GM12878 (cell line): ENCODE data around the gene CHD6. TPM values are rescaled to one million over a fixed set of nuclear protein-coding genes. Genes with fewer than 3 reads are reported as not detected.

Experiments
- ASH2L ChIP-seq: fragments of 300-600, 200-600 bp; sonication (generic); IDR thresholded peaks from 2 replicates; pipeline ENCODE4 v1.6.1; 2017; ENCODE audit warnings: low read depth, mild to moderate bottlenecking, borderline replicate concordance
- BMI1 ChIP-seq: fragments of 450-650 bp; IDR thresholded peaks from 2 replicates; pipeline ENCODE4 v1.6.1; 2016; ENCODE audit warnings: mild to moderate bottlenecking, moderate library complexity, borderline replicate concordance
- ETV6 ChIP-seq, 2 experiments: fragments of 450-650 bp in 1 of 2; IDR thresholded peaks in 1 of 2; conservative IDR thresholded peaks in 1 of 2; 2 replicates each; pipeline ENCODE4 v1.6.1; 2014; ENCODE audit warnings: antibody characterized with exemption in 1 of 2, borderline replicate concordance in 1 of 2, low read depth in 1 of 2, mild to moderate bottlenecking in 1 of 2, moderate library complexity in 1 of 2
- EZH2 ChIP-seq: IDR thresholded peaks from 2 replicates; pipeline ENCODE4 v1.6.1; 2012; ENCODE audit warnings: low read depth, mild to moderate bottlenecking, control low read depth, inconsistent platforms, low read length, borderline replicate concordance; ENCODE audit not compliant: control insufficient read depth
- FOS ChIP-seq: IDR thresholded peaks from 3 replicates; pipeline ENCODE4 v1.6.1; 2011; ENCODE audit warnings: borderline replicate concordance; ENCODE audit not compliant: insufficient read length; ENCODE audit errors: extremely low read depth
- KAT2A ChIP-seq: conservative IDR thresholded peaks from 2 replicates; pipeline ENCODE4 v1.6.1; 2011; ENCODE audit warnings: low read depth, low read length; ENCODE audit not compliant: control insufficient read depth
- MEF2B ChIP-seq: fragments of 450-650 bp; IDR thresholded peaks from 2 replicates; pipeline ENCODE4 v1.6.1; 2018; ENCODE audit warnings: mild to moderate bottlenecking, moderate library complexity; ENCODE audit not compliant: partially characterized antibody, poor library complexity, severe bottlenecking
- MTA3 ChIP-seq: IDR thresholded peaks from 2 replicates; pipeline ENCODE4 v1.6.1; 2012; ENCODE audit warnings: low read length, inconsistent platforms, borderline replicate concordance
- NFXL1 ChIP-seq: fragments of 450-650 bp; IDR thresholded peaks from 2 replicates; pipeline ENCODE4 v1.6.1; 2017; ENCODE audit warnings: antibody characterized with exemption, mild to moderate bottlenecking, borderline replicate concordance
- NFYA ChIP-seq: IDR thresholded peaks from 2 replicates; pipeline ENCODE4 v1.6.1; 2011; ENCODE audit warnings: low read depth, mild to moderate bottlenecking, low read length, improper control_type of control experiment, borderline replicate concordance
- NFYB ChIP-seq: IDR thresholded peaks from 2 replicates; pipeline ENCODE4 v1.6.1; 2011; ENCODE audit warnings: low read depth, mild to moderate bottlenecking, low read length, improper control_type of control experiment, moderate library complexity; ENCODE audit not compliant: insufficient read depth
- NR2C2 ChIP-seq: IDR thresholded peaks from 2 replicates; pipeline ENCODE4 v1.6.1; 2011; ENCODE audit warnings: borderline replicate concordance, low read depth; ENCODE audit not compliant: control insufficient read depth, insufficient read length
- RAD21 ChIP-seq: IDR thresholded peaks from 2 replicates; pipeline ENCODE4 v1.6.1; 2011; ENCODE audit warnings: mild to moderate bottlenecking, low read depth, low read length, moderate library complexity; ENCODE audit not compliant: insufficient read depth
- RAD51 ChIP-seq: fragments of 450-650 bp; IDR thresholded peaks from 2 replicates; pipeline ENCODE4 v1.6.1; 2016; ENCODE audit warnings: moderate library complexity, mild to moderate bottlenecking, inconsistent platforms
- SMAD1 ChIP-seq: fragments of 450-650 bp; IDR thresholded peaks from 2 replicates; pipeline ENCODE4 v1.6.1; 2018; ENCODE audit warnings: mild to moderate bottlenecking, low read depth; ENCODE audit not compliant: partially characterized antibody
- SP1 ChIP-seq: IDR thresholded peaks from one replicate; pipeline ENCODE4 v1.6.1; 2011; ENCODE audit warnings: low read depth, low read length
- TAF1 ChIP-seq: IDR thresholded peaks from 2 replicates; pipeline ENCODE4 v1.6.1; 2011; ENCODE audit warnings: mild to moderate bottlenecking, low read depth, low read length, borderline replicate concordance
- WRNIP1 ChIP-seq: IDR thresholded peaks from 2 replicates; pipeline ENCODE4 v1.6.1; 2011; ENCODE audit warnings: low read depth, low read length, improper control_type of control experiment, borderline replicate concordance
- YBX1 ChIP-seq: fragments of 450-650 bp; IDR thresholded peaks from 2 replicates; pipeline ENCODE4 v1.6.1; 2016; ENCODE audit warnings: antibody characterized with exemption
- ZNF207 ChIP-seq: fragments of 450-650 bp; IDR thresholded peaks from 2 replicates; pipeline ENCODE4 v1.6.1; 2014; ENCODE audit warnings: antibody characterized with exemption, mild to moderate bottlenecking, borderline replicate concordance
- ZNF217 ChIP-seq: fragments of 450-650 bp; IDR thresholded peaks from 2 replicates; pipeline ENCODE4 v1.6.1; 2017; ENCODE audit warnings: antibody characterized with exemption, mild to moderate bottlenecking
- polyA plus RNA-seq, 11 experiments: library from polyadenylated mRNA; depleted of rRNA in 4 of 11; unstranded in 6 of 11; stranded (reverse) in 5 of 11; fragments of >200 nt; fragmentation: Nextera tagmentation in 4 of 11; fragmentation: Illumina TruSeq in 1 of 11; extraction: Ambion mirVana in 4 of 11; extraction: Trizol in 1 of 11; gene quantifications; 1 replicate in 1 of 11; 2 replicates in 10 of 11; pipeline versions ENCODE4 v1.2.1 to v1.2.3, GENCODE V29; 2011 to 2016; ENCODE audit warnings: inconsistent platforms in 2 of 11, missing spikeins in 2 of 11, low read depth in 1 of 11
- total RNA-seq, 4 experiments: library from RNA; depleted of rRNA in 3 of 4; stranded (reverse); fragments of >200 nt in 3 of 4; fragmentation: Illumina TruSeq in 1 of 4; extraction: Trizol in 1 of 4; gene quantifications; 2 replicates each; pipeline versions ENCODE4 v1.2.1 to v1.2.3, GENCODE V29; 2013 to 2021
- TF ChIP-seq, protein P1 (sequence below): IDR thresholded peaks from 2 replicates; pipeline ENCODE4 v1.6.1; 2012; ENCODE audit warnings: low read depth, low read length, improper control_type of control experiment
- TF ChIP-seq, protein P2 (sequence below): fragments of 450-650 bp; IDR thresholded peaks from 2 replicates; pipeline ENCODE4 v1.6.1; 2017; ENCODE audit warnings: low read depth, mild to moderate bottlenecking, moderate library complexity
- TF ChIP-seq, protein P3 (sequence below): IDR thresholded peaks from 2 replicates; pipeline ENCODE4 v1.6.1; 2012; ENCODE audit warnings: improper control_type of control experiment, low read depth, low read length; ENCODE audit not compliant: insufficient replicate concordance

CHD6 gene
- total and polyA plus RNA-seq, 10 of the 15 experiments (the other 5 are each of a cell fraction or from before 2014, with no cell fraction given), result 4.3 to 25.5 (median 17.1) TPM

DNA sequence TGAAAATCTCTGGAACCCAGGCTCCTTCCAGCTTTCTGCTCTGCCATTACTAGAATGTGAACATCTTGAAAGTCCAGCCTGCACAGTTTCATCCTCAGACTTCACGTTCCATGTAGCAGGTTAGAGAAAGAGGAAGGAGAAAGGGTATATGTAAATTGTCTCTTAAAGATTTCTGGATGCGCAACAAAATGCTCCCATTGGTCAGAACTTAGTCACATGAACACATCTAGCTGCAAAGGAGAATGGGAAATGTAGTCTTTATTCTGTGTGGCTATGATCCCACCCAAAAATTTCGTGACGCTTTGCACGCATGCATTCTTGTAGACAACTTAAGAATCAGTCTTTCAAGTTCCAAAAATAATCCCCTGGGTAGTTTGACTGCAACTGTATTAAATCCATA, 46.4 kb upstream of the CHD6 start (continued):
- no peak for TF ChIP-seq SP1
- TF ChIP-seq ETV6 (conservative IDR thresholded peaks at IDR 0.05 in 1 of 2, IDR thresholded peaks at IDR 0.05 in 1 of 2; ENCODE audit: borderline replicate concordance in 1 of 2, low read depth in 1 of 2), result no peak
- TF ChIP-seq NFXL1, result no peak
- no peak for TF ChIP-seq ASH2L
- TF ChIP-seq BMI1, result no peak
- no peak for TF ChIP-seq EZH2
- TF ChIP-seq, protein P1, sequence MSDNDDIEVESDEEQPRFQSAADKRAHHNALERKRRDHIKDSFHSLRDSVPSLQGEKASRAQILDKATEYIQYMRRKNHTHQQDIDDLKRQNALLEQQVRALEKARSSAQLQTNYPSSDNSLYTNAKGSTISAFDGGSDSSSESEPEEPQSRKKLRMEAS, result no peak
- TF ChIP-seq NR2C2, result no peak
- TF ChIP-seq RAD51, result peak; percentile 53; the same call in 1 of the 2 replicates
- no peak for TF ChIP-seq WRNIP1
- TF ChIP-seq, protein P2, sequence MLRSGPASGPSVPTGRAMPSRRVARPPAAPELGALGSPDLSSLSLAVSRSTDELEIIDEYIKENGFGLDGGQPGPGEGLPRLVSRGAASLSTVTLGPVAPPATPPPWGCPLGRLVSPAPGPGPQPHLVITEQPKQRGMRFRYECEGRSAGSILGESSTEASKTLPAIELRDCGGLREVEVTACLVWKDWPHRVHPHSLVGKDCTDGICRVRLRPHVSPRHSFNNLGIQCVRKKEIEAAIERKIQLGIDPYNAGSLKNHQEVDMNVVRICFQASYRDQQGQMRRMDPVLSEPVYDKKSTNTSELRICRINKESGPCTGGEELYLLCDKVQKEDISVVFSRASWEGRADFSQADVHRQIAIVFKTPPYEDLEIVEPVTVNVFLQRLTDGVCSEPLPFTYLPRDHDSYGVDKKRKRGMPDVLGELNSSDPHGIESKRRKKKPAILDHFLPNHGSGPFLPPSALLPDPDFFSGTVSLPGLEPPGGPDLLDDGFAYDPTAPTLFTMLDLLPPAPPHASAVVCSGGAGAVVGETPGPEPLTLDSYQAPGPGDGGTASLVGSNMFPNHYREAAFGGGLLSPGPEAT, result no peak
- no peak for TF ChIP-seq TAF1
- no peak for TF ChIP-seq YBX1
- TF ChIP-seq MTA3, result no peak
- TF ChIP-seq NFYB, result peak; percentile 100
- no peak for TF ChIP-seq RAD21
- TF ChIP-seq SMAD1, result no peak
- no peak for TF ChIP-seq MEF2B
- no peak for TF ChIP-seq FOS
- TF ChIP-seq ZNF207, result no peak
- TF ChIP-seq NFYA, result peak; percentile 47
- TF ChIP-seq KAT2A, result no peak
- no peak for TF ChIP-seq ZNF217
- TF ChIP-seq, protein P3, sequence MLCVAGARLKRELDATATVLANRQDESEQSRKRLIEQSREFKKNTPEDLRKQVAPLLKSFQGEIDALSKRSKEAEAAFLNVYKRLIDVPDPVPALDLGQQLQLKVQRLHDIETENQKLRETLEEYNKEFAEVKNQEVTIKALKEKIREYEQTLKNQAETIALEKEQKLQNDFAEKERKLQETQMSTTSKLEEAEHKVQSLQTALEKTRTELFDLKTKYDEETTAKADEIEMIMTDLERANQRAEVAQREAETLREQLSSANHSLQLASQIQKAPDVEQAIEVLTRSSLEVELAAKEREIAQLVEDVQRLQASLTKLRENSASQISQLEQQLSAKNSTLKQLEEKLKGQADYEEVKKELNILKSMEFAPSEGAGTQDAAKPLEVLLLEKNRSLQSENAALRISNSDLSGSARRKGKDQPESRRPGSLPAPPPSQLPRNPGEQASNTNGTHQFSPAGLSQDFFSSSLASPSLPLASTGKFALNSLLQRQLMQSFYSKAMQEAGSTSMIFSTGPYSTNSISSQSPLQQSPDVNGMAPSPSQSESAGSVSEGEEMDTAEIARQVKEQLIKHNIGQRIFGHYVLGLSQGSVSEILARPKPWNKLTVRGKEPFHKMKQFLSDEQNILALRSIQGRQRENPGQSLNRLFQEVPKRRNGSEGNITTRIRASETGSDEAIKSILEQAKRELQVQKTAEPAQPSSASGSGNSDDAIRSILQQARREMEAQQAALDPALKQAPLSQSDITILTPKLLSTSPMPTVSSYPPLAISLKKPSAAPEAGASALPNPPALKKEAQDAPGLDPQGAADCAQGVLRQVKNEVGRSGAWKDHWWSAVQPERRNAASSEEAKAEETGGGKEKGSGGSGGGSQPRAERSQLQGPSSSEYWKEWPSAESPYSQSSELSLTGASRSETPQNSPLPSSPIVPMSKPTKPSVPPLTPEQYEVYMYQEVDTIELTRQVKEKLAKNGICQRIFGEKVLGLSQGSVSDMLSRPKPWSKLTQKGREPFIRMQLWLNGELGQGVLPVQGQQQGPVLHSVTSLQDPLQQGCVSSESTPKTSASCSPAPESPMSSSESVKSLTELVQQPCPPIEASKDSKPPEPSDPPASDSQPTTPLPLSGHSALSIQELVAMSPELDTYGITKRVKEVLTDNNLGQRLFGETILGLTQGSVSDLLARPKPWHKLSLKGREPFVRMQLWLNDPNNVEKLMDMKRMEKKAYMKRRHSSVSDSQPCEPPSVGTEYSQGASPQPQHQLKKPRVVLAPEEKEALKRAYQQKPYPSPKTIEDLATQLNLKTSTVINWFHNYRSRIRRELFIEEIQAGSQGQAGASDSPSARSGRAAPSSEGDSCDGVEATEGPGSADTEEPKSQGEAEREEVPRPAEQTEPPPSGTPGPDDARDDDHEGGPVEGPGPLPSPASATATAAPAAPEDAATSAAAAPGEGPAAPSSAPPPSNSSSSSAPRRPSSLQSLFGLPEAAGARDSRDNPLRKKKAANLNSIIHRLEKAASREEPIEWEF, result no peak
